HepG2 (cell line): ENCODE data around the gene FGF21. TPM values are rescaled to one million over a fixed set of nuclear protein-coding genes. Genes with fewer than 3 reads are reported as not detected.
A peak's percentile ranks its signal among the peaks of the same experiment; 100 is the strongest.

Source experiments
- CTCF ChIP-seq: sonication (generic); formaldehyde crosslinking; IDR thresholded peaks from 2 replicates; pipeline ENCODE4 v1.5.0; 2020; ENCODE audit warnings: mild to moderate bottlenecking, missing genetic modification reagents, moderate library complexity
- ETV5 ChIP-seq: IDR thresholded peaks from 2 replicates; pipeline ENCODE4 v1.6.1; 2018; ENCODE audit warnings: missing biosample characterization, missing genetic modification reagents, inconsistent platforms, borderline replicate concordance
- ETV6 ChIP-seq: sonication (generic); formaldehyde crosslinking; conservative IDR thresholded peaks from 2 replicates; pipeline ENCODE4 v1.4.0; 2020; ENCODE audit warnings: missing genetic modification reagents
- JDP2 ChIP-seq: sonication (generic); formaldehyde crosslinking; IDR thresholded peaks from 2 replicates; pipeline ENCODE4 v1.8.1; 2022; ENCODE audit warnings: missing genetic modification reagents, borderline replicate concordance
- JUN ChIP-seq: sonication (generic); formaldehyde crosslinking; IDR thresholded peaks from 2 replicates; pipeline ENCODE4 v1.4.0; 2020; ENCODE audit warnings: mild to moderate bottlenecking, missing genetic modification reagents
- KMT2B ChIP-seq: IDR thresholded peaks from 2 replicates; pipeline ENCODE4 v1.6.1; 2016; ENCODE audit warnings: missing genetic modification reagents, missing compliant biosample characterization
- MAFK ChIP-seq, 2 experiments: IDR thresholded peaks in 1 of 2; conservative IDR thresholded peaks in 1 of 2; 2 replicates each; pipeline ENCODE4 v1.6.1; 2011; ENCODE audit warnings: improper control_type of control experiment in 2 of 2, low read length in 2 of 2
- MTA1 ChIP-seq: sonication (generic); formaldehyde crosslinking; IDR thresholded peaks from 2 replicates; pipeline ENCODE4 v1.4.0; 2020; ENCODE audit warnings: missing genetic modification reagents, mild to moderate bottlenecking, borderline replicate concordance
- MXD3 ChIP-seq: IDR thresholded peaks from 2 replicates; pipeline ENCODE4 v1.6.1; 2016; ENCODE audit warnings: mild to moderate bottlenecking, missing biosample characterization, missing genetic modification reagents
- NFRKB ChIP-seq: fragments of 450-650 bp; IDR thresholded peaks from 2 replicates; pipeline ENCODE4 v1.6.1; 2017
- PRPF4 ChIP-seq: fragments of 200-400 bp; formaldehyde crosslinking; IDR thresholded peaks from 2 replicates; pipeline ENCODE4 v1.6.1; 2016; ENCODE audit warnings: low read length, low read depth; ENCODE audit not compliant: poor library complexity, severe bottlenecking
- RBM39 ChIP-seq: fragments of 200-400 bp; formaldehyde crosslinking; IDR thresholded peaks from one replicate; pipeline ENCODE4 v1.6.1; 2018; ENCODE audit warnings: antibody characterized with exemption, mild to moderate bottlenecking, low read depth, low read length; ENCODE audit not compliant: poor library complexity, severe bottlenecking
- REPIN1 ChIP-seq: sonication (generic); formaldehyde crosslinking; IDR thresholded peaks from 2 replicates; pipeline ENCODE4 v1.8.0; 2022; ENCODE audit warnings: missing genetic modification reagents, low read depth, mild to moderate bottlenecking, borderline replicate concordance
- SAFB2 ChIP-seq: sonication (generic); formaldehyde crosslinking; IDR thresholded peaks from 2 replicates; pipeline ENCODE4 v1.5.1; 2020; ENCODE audit warnings: missing genetic modification reagents, low read depth, mild to moderate bottlenecking, borderline replicate concordance
- SMYD3 ChIP-seq: sonication (generic); formaldehyde crosslinking; IDR thresholded peaks from 2 replicates; pipeline ENCODE4 v1.8.1; 2023; ENCODE audit warnings: mild to moderate bottlenecking, missing genetic modification reagents
- ZFP36 ChIP-seq: fragments of 150-350 bp; IDR thresholded peaks from 2 replicates; pipeline ENCODE4 v1.6.1; 2018; ENCODE audit warnings: borderline replicate concordance, low read length, low read depth; ENCODE audit not compliant: partially characterized antibody
- ZMYM3 ChIP-seq: sonication (generic); formaldehyde crosslinking; IDR thresholded peaks from 2 replicates; pipeline ENCODE4 v1.5.1; 2020; ENCODE audit warnings: mild to moderate bottlenecking, missing genetic modification reagents
- ZNF263 ChIP-seq: sonication (generic); formaldehyde crosslinking; IDR thresholded peaks from 2 replicates; pipeline ENCODE4 v1.4.0; 2020; ENCODE audit warnings: missing genetic modification reagents
- ZNF431 ChIP-seq: sonication (generic); formaldehyde crosslinking; IDR thresholded peaks from 2 replicates; pipeline ENCODE4 v1.9.0; 2022; ENCODE audit warnings: missing genetic modification reagents, low read depth, mild to moderate bottlenecking, borderline replicate concordance
- ZNF691 ChIP-seq: sonication (generic); formaldehyde crosslinking; IDR thresholded peaks from 2 replicates; pipeline ENCODE4 v1.4.0; 2020; ENCODE audit warnings: missing genetic modification reagents, low read depth, mild to moderate bottlenecking, borderline replicate concordance
- ZNF724P ChIP-seq: sonication (generic); formaldehyde crosslinking; IDR thresholded peaks from 2 replicates; pipeline ENCODE4 v1.8.0; 2022; ENCODE audit warnings: missing genetic modification reagents, borderline replicate concordance
- ZNF839 ChIP-seq: sonication (generic); formaldehyde crosslinking; IDR thresholded peaks from 2 replicates; pipeline ENCODE4 v1.4.0; 2020; ENCODE audit warnings: missing genetic modification reagents, mild to moderate bottlenecking, borderline replicate concordance
- polyA plus RNA-seq, 8 experiments: library from polyadenylated mRNA; depleted of rRNA in 3 of 8; stranded (reverse) in 7 of 8; unstranded in 1 of 8; fragments of >200 nt; fragmentation: Illumina TruSeq in 4 of 8; extraction: Trizol in 4 of 8; gene quantifications; 2 replicates each; pipeline versions ENCODE4 v1.2.1 to v1.2.3, GENCODE V29; 2011 to 2016; ENCODE audit warnings: low read depth in 4 of 8, missing spikeins in 1 of 8, mixed read lengths in 1 of 8; ENCODE audit not compliant: insufficient read depth in 1 of 8
- total RNA-seq, 5 experiments: library from RNA; depleted of rRNA; stranded (reverse); fragments of >200 nt; fragmentation: Illumina TruSeq; extraction: Trizol; gene quantifications; 2 replicates each; pipeline ENCODE4 v1.2.3, GENCODE V29; 2016; ENCODE audit warnings: low read depth in 1 of 5
- TF ChIP-seq, protein P1 (sequence below): sonication (generic); formaldehyde crosslinking; IDR thresholded peaks from 2 replicates; pipeline ENCODE4 v1.5.1; 2020; ENCODE audit warnings: missing genetic modification reagents, mild to moderate bottlenecking, borderline replicate concordance
- TF ChIP-seq, protein P2 (sequence below): IDR thresholded peaks from 2 replicates; pipeline ENCODE4 v1.6.1; 2018; ENCODE audit warnings: missing genetic modification reagents

The FGF21 gene
- total and polyA plus RNA-seq, 2 of the 13 experiments (the other 11 are each of a cell fraction or from before 2014, with no cell fraction given) = 0.17 TPM; not detected in 1

DNA sequence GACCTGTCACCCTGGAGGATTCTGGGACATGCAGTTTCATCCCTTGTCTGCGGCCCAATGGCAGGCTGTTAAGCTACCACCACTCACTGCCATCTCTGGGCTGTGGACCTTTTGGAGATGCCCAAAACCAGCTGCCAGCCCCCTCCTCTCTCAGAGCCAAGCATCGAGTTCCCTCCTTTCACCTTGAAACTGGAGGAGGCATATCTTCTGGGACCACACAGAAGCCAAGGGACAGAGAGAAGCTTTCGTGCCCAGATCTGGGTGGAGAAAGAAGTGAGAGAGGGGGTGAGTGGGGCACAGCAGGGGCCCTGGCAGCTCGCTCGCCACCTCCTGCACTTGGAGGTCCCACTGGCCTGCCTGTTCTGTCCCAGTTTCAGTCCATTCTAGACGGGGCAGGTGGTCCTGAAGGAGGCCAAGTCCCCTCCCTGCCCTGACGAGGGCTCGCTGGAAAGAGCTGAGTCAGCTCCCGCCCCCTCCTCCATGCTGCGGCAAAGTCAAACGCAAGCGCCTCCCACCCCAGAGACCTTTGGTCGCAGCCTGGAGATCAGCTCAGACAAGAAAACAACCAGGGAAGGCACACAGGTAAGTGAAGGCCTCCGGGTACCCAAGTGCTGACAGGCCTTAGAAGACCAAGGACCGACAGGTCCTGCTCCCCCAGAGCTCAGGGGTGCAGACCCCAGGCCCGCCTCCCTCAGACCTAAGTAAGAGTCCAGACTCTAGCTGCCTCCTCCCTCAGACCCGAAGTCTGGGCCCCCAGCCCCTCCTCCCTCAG, 51.7 kb downstream of the FGF21 start (continued):
- TF ChIP-seq, protein P1, sequence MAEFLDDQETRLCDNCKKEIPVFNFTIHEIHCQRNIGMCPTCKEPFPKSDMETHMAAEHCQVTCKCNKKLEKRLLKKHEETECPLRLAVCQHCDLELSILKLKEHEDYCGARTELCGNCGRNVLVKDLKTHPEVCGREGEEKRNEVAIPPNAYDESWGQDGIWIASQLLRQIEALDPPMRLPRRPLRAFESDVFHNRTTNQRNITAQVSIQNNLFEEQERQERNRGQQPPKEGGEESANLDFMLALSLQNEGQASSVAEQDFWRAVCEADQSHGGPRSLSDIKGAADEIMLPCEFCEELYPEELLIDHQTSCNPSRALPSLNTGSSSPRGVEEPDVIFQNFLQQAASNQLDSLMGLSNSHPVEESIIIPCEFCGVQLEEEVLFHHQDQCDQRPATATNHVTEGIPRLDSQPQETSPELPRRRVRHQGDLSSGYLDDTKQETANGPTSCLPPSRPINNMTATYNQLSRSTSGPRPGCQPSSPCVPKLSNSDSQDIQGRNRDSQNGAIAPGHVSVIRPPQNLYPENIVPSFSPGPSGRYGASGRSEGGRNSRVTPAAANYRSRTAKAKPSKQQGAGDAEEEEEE = no peak
- TF ChIP-seq MTA1 (CRISPR knock-in tag) (no peak), ZFP36 (peak; percentile 69), RBM39 (no peak), NFRKB (no peak), ETV5 (CRISPR knock-in tag) (no peak), MAFK (conservative IDR thresholded peaks at IDR 0.05 in 1 of 2, IDR thresholded peaks at IDR 0.05 in 1 of 2; ENCODE audit: low read length in 2 of 2) (peak; percentile 100), MXD3 (CRISPR knock-in tag) (no peak; the same call in none of the 2 replicates), SMYD3 (CRISPR knock-in tag) (no peak), ZNF691 (peak; percentile 82; the same call in 1 of the 2 replicates), ZNF263 (peak; percentile 51), ZNF839 (no peak), REPIN1 (CRISPR knock-in tag) (no peak), KMT2B (CRISPR knock-in tag) (no peak; the same call in 1 of the 2 replicates), ETV6 (CRISPR knock-in tag) (no peak), PRPF4 (no peak), CTCF (CRISPR knock-in tag) (no peak), JUN (CRISPR knock-in tag) (no peak), ZNF724P (CRISPR knock-in tag) (peak; percentile 31; the same call in 1 of the 2 replicates), SAFB2 (no peak; the same call in 1 of the 2 replicates), ZNF431 (CRISPR knock-in tag) (0 out of 2 replicates have a peak, but pooled peaks have one; percentile 28), ZMYM3 (CRISPR knock-in tag) (peak; percentile 81), JDP2 (no peak)
- TF ChIP-seq, protein P2, sequence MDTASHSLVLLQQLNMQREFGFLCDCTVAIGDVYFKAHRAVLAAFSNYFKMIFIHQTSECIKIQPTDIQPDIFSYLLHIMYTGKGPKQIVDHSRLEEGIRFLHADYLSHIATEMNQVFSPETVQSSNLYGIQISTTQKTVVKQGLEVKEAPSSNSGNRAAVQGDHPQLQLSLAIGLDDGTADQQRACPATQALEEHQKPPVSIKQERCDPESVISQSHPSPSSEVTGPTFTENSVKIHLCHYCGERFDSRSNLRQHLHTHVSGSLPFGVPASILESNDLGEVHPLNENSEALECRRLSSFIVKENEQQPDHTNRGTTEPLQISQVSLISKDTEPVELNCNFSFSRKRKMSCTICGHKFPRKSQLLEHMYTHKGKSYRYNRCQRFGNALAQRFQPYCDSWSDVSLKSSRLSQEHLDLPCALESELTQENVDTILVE (CRISPR knock-in tag) = no peak
